Left forelimb (tissue), 1 donor: Measurements from ENCODE around the gene TIA1.
A peak's percentile ranks its signal among the peaks of the same experiment; 100 is the strongest.
"Not testable (repeated sequence)": the region's sequence is repeated elsewhere in the genome, so short reads cannot be mapped to it uniquely, and the experiment has no call there.

Experiments
- DNase-seq: peaks from one replicate; pipeline ENCODE4 v3.0.0-alpha.2; 2018; ENCODE audit warnings: low spot score

The TIA1 gene, protein sequence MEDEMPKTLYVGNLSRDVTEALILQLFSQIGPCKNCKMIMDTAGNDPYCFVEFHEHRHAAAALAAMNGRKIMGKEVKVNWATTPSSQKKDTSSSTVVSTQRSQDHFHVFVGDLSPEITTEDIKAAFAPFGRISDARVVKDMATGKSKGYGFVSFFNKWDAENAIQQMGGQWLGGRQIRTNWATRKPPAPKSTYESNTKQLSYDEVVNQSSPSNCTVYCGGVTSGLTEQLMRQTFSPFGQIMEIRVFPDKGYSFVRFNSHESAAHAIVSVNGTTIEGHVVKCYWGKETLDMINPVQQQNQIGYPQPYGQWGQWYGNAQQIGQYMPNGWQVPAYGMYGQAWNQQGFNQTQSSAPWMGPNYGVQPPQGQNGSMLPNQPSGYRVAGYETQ

DNA sequence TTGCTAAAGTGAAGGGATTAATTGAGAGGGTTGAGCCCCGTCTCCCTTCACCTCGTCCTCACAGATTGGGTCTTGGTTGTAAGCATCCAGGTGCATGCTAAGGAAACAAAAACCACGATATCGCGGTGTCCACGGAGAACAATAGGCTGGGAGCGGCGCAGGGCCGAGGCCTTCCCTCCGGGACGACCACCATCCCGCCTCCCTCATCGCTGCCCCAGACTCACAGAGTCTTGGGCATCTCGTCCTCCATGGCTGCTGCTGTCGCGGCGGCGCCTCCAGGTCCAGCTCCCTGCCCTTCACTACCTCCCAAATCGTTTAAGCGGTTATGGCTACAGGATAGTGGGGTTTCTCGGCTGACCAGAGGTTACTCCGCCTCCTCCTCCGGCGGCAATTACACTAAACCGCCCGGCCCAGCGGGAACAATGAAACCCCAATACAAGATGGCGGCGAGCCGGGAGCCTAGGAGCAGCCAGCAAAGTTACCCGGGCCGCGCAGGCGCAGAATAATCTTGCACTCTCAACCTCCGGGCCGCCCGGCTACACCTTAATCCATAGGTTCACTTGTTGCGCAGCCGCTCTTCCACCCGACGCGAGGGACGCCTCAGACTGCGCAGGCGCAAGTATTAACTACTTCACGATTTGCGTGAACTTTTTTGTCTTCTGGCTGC, at the start of gene TIA1:
TIA1 (minus strand) TSS at position 448 of the 667 bp plus-strand sequence; CDS start at position 250, 198 bp downstream.
- DNase-seq = peak; percentile 98

- DNase-seq = not testable (repeated sequence)
These were observed 49.4 kb upstream of the TIA1 start for GRCh38 chr2:70297828-70298227.

GRCh38 chr2:70283500-70284191, 35.2 kb upstream of the TIA1 start:
- DNase-seq = no peak

DNA sequence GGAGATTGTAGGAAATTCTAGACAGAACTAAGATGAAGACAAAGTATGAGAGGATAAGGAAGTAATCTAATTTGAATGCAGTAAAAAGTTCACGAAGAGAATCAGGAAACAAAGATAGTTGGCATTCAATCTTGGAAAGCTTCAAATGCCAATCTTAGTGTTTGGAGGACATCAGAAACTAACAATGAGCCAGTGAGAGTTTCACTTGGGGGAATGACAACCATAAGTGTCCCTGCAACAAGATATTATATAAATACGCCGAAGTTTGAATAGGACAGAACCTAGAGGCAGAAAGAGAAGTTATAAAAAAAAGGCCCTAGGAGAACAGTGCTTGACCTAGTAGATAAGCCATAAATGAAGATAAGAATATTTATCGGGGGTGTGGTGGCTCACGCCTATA, 34.0 kb upstream of the TIA1 start:
- no peak for DNase-seq

DNA sequence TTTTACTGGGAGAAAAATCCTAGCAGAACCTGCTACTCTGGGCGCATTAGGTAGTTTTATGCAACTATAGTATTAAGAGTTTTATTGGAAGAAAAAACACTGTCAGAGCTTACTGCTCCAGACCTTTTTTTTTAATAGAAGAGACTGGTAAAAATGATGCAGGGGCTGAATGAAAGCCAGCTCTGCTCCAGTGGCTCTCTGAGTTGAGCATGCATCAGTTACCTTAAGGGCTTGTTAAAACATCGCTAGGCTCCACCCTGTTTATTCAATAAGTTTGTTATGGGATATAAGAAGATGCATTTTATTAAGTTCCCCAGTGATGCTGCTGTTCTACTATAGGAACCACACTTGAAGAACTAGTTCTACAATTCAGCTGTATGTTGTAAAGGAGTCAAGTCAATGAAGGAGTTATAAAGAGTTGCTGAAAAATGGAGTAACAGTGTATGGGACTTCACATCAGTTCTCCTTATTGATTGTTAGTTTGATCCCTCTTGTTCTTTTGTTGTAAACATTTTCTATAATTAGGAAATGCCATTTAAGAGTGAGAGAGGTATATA, 31.9 kb upstream of the TIA1 start:
- DNase-seq = no peak

- no peak for DNase-seq
These were observed 21.9 kb upstream of the TIA1 start for GRCh38 chr2:70270323-70270722.

DNA sequence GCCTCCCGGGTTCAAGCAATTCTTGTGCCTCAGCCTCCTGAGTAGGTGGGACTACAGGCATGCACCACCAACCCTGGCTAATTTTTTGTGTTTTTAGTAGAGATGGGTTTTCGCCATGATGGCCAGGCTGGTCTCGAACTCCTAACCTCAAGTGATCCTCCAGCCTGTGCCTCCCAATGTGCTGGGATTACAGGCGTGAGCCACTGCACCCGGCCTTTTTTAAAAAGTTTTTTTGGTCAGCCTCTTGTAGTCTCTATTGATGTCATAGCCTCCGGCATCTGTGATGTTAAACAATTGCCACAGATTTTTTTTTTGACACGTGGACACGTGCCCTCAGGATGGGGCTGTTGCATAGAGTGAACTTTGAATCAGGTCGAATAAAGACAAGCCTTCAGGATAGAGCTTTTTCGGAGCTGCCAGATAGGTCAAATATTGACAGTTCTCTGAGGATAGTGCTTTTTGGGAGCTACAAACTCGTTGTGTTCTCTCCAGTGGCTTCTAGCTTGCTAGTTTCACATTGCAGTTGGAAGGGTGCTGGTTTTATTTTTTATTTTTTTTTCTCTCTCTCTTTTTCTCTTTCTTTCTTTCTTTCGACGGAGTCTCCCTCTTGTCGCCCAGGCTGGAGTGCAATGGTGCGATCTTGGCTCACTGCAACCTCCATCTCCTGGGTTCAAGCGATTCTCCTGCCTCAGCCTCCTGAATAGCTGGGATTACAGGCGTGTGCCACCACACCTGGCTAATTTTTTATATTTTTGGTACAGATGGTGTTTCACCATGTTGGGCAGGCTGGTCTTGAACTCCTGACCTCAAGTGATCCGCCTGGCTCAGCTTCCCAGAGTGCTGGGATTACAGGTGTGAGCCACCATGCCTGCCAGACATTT, 21.2 kb upstream of the TIA1 start:
- DNase-seq = not testable (repeated sequence)

GRCh38 chr2:70266925-70267324, 18.5 kb upstream of the TIA1 start:
- not testable (repeated sequence) for DNase-seq

DNA sequence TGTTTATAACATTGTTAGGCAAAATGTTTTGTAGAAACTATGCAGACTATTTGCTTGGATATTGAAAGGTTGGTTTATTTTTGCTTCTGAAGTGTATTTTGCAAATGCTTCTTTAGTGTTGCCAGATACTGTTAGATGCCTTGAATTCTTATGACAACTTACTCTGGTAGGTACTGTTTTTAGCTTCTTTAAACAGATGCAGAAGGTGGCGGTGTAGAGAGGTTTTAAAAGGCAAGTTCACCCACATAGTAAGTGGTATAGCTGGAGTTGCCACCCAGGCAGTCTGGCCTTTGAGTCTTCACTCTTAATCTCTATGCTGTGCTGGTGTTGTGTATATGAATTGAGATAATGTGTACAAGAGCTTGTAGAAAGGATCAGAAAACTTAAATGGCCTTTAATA, 13.1 kb upstream of the TIA1 start:
- no peak for DNase-seq

DNA sequence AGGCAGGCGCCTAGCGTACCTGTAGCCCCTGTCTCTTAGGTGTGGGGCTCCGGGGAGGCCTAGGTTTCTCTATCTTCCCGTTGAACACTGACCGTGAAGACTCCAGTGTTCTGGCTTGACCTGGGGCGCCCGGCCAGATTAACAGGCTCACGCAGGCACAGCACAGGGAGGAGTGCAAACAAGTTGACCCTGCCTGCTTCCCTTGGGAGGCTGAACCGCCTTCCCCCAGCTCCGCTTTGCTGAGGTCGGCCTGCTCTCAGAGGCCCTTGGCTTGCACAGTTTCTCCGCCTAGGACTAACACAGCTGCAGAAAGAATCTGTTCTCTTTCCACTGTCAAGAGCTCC, 10.1 kb upstream of the TIA1 start:
- no peak for DNase-seq

GRCh38 chr2:70255637-70256314, 7.3 kb upstream of the TIA1 start:
- DNase-seq = no peak

GRCh38 chr2:70250434-70250833, 2.0 kb upstream of the TIA1 start:
- DNase-seq = no peak

DNA sequence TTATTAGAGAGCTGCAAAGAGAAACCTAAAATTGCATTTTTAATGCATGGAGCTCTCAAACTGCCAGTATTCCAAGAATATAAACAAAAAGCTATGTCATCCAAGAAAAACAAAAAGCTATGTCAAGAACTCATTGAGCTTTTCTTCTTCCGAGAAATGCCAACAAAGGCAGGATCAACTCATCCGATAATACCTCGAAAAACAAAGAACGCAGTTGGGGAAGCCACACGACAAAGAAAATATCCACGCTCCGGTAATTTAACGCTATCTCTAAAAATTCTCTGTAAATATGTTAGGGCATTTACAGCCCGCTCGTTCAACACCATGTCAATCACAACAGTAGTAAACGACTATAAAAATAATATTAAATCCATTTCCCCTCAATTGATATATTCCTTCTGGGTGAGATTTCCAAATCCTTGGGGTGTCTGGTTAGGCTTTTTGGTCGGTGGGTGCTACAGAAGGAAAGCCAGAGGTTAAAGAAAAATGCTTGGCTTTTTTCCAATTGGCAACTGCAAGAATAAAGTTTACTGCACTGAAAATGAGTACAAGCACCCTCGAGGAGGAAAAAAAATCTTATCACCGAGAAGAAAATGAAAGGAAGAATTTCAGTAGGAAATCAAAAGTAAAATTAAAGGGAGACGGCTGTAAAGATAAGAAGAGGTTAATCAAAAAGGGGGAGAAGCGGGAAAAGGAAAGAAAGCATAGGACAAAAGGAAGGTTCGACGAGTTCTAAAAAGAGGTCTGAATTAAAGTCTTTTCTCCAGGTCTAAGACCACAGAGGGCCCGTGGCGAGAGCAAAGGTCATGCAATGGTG, 856 bp downstream of the TIA1 start:
- no peak for DNase-seq

DNA sequence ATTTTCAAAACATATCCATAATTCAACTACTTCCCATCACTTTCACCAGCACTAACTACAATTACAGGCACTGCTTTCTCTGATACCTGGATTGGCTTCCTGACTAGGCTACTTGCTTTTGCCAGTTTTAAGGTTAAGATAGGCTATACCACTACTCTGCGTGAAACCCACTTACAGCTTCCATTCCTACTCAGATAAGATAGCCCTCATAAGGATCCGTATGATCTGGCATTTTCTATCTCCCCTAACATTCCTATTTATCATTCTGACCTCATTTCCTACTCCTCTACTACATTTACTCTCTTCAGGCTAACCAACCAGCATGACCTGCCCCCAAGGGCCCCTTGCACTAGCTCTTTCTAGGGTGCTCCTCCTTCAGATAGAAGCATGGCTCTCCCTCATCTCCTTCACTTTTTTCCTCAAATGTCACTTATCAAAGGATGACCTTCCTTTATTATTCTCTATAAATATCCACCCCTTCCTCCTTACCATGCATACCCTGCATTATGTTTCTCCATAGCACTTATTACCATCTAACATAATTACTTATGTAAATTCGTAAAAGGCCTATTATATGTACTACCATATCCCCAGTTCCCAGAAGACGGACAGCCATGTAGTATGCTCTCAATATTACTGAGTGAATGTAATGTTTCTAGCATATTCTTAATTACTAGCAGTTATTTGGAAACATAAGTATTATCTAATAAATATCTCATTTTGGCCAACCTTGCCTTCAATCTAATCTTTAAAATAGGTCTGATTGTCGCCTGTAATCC, 4.4 kb downstream of the TIA1 start:
- DNase-seq = no peak

GRCh38 chr2:70242552-70242951, 5.9 kb downstream of the TIA1 start:
- DNase-seq = no peak

GRCh38 chr2:70241340-70241739, 7.1 kb downstream of the TIA1 start:
- no peak for DNase-seq

DNA sequence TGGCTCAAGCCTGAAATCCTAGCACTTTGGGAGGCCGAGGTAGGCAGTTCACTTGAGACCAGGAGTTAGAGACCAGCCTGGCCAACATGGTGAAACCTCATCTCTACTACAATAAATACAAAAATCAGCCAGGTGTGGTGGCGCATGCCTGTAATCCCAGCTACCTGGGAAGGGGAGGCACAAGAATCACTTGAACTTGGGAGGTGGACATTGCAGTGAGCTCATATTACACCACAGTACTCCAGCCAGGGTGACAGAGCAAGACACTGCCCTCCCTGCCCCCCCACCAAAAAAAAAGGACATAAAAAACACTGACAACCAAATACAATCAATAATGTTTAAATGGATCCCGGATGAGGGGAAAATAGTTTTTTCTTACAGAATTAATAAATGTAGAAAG, 7.8 kb downstream of the TIA1 start:
- no peak for DNase-seq

DNA sequence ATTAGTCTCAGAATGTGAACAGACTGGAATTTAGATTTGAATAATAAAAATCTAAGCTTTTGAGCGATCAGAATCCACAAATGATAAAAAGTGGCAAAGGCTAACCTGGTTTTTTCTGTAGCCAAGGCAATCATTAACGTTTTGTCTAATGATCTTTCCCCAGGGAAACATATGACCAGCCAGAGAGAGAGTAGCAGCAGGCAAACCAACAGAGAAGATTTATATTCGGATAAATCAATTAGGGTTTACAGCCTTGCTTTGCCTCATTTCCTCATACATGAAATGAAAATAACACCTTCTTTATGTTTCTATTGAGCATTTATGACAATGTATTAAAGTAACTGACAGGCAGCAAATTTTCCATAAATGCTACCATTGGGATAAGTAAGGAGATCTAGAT, 14.5 kb downstream of the TIA1 start:
- no peak for DNase-seq

DNA sequence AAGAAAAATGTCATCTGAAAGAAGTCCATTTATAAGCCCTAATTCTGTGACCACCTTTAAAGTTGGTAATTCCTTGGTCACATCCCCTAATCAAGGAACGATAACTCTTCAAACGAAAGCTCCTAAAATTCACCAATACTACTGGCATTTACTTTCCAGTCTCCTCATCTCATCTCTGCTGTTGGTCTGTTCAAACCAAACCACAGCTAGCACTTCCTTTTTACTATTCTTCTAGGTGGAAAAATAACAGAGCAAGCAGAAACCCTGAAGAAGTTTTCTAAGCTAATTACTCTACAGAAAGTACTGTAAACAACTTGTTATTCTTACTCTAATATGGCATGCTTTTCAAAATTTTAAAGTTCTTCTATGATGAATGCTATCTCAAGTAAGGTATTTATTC, 21.6 kb downstream of the TIA1 start:
- DNase-seq = no peak
